Karpas-422 (cell line): ENCODE measurements around the gene SHISAL1. TPM values are rescaled to one million over a fixed set of nuclear protein-coding genes. Genes with fewer than 3 reads are reported as not detected.

Experiments
- DNase-seq: peaks from one replicate; pipeline ENCODE4 v3.0.0-alpha.2; 2015
- H2AFZ ChIP-seq: fragments of 200-600 bp; sonication (generic); 2 replicates; pipeline ENCODE4 v1.6.1; 2014; ENCODE audit warnings: antibody characterized with exemption, low read length, mixed read lengths
- H3K27ac ChIP-seq: fragments of 200-600 bp; sonication (generic); 2 replicates; pipeline ENCODE4 v1.5.1; 2014; ENCODE audit warnings: mild to moderate bottlenecking, low read length, moderate library complexity
- H3K27me3 ChIP-seq: fragments of 200-600 bp; sonication (generic); 2 replicates; pipeline ENCODE4 v1.6.1; 2014; ENCODE audit warnings: low read length, mixed read lengths
- H3K36me3 ChIP-seq: fragments of 200-600 bp; sonication (generic); 2 replicates; pipeline ENCODE4 v1.6.1; 2014; ENCODE audit warnings: low read length, mixed read lengths; ENCODE audit not compliant: insufficient read depth
- H3K4me1 ChIP-seq: fragments of 200-600 bp; sonication (generic); 2 replicates; pipeline ENCODE4 v1.6.1; 2014; ENCODE audit warnings: mild to moderate bottlenecking, low read length, mixed read lengths
- H3K4me2 ChIP-seq: fragments of 200-600 bp; sonication (generic); 2 replicates; pipeline ENCODE4 v1.6.1; 2014; ENCODE audit warnings: low read length, low read depth, mild to moderate bottlenecking; ENCODE audit not compliant: poor library complexity, severe bottlenecking
- H3K4me3 ChIP-seq: fragments of 200-600 bp; sonication (generic); 2 replicates; pipeline ENCODE4 v1.5.1; 2014; ENCODE audit warnings: mild to moderate bottlenecking, antibody characterized with exemption, low read length, mixed read lengths
- H3K79me2 ChIP-seq: fragments of 200-600 bp; sonication (generic); 2 replicates; pipeline ENCODE4 v1.6.1; 2014; ENCODE audit warnings: mild to moderate bottlenecking, low read length, mixed read lengths
- H3K9ac ChIP-seq: fragments of 200-600 bp; sonication (generic); 2 replicates; pipeline ENCODE4 v1.6.0; 2014; ENCODE audit warnings: low read length
- H3K9me2 ChIP-seq: fragments of 200-600 bp; sonication (generic), shearing (Covaris generic); replicated peaks from 2 replicates; pipeline ENCODE4 v1.6.0; 2014; ENCODE audit warnings: mild to moderate bottlenecking, low read length, moderate library complexity; ENCODE audit not compliant: insufficient read depth
- H3K9me3 ChIP-seq: fragments of 300-700, 200-600 bp; sonication (generic); 2 replicates; pipeline ENCODE4 v1.6.1; 2014; ENCODE audit warnings: low read length, mixed read lengths
- H4K20me1 ChIP-seq: fragments of 200-600 bp; sonication (generic); 2 replicates; pipeline ENCODE4 v1.6.1; 2014; ENCODE audit warnings: mild to moderate bottlenecking, antibody characterized with exemption, low read length, low read depth; ENCODE audit not compliant: insufficient read depth
- total RNA-seq: library from RNA; depleted of rRNA; stranded (reverse); fragments of >200 nt; shearing (Covaris generic); gene quantifications from 2 replicates; pipeline ENCODE4 v1.2.3, GENCODE V29; 2014; ENCODE audit warnings: low replicate concordance

SHISAL1 gene
- total RNA-seq, 1 experiment from 2014 or later: not detected

- Histone ChIP-seq H3K9me3 (no peaks in the 10 kb centered on the region), H3K9ac (no peak overlapping the region), H3K27ac (no peak overlapping the region), H3K9me2 (no peaks in the 10 kb centered on the region), H3K4me2 (no peak overlapping the region), H3K4me3 (no peak overlapping the region), H3K79me2 (no peaks in the 10 kb centered on the region), H4K20me1 (peaks cover 17% of the 10 kb centered on the region; the same call in 1 of the 2 replicates), H2AFZ (no peak overlapping the region), H3K27me3 (no peaks in the 10 kb centered on the region), H3K4me1 (peaks cover 16% of the 10 kb centered on the region), H3K36me3 (no peaks in the 10 kb centered on the region)
- DNase-seq: no peak
Observed at GRCh38 chr22:44200451-44200850, 112.3 kb downstream of the SHISAL1 start.

GRCh38 chr22:44199866-44200265 lies 112.9 kb downstream of the SHISAL1 start:
- Histone ChIP-seq H2AFZ (no peak overlapping the region), H4K20me1 (peaks cover 14% of the 10 kb centered on the region; the same call in 1 of the 2 replicates), H3K36me3 (no peaks in the 10 kb centered on the region)

GRCh38 chr22:44199164-44199563 lies 113.6 kb downstream of the SHISAL1 start:
- Histone ChIP-seq H3K9me2 (no peaks in the 10 kb centered on the region), H3K79me2 (no peaks in the 10 kb centered on the region), H3K9ac (no peak overlapping the region), H4K20me1 (peaks cover 8% of the 10 kb centered on the region; the same call in 1 of the 2 replicates), H3K27me3 (no peaks in the 10 kb centered on the region), H3K9me3 (no peaks in the 10 kb centered on the region), H3K27ac (no peak overlapping the region), H3K4me3 (no peak overlapping the region), H2AFZ (no peak overlapping the region), H3K4me2 (no peak overlapping the region), H3K4me1 (peaks cover 6% of the 10 kb centered on the region), H3K36me3 (no peaks in the 10 kb centered on the region)
- no peak for DNase-seq

More at GRCh38 chr22:44199866-44200265, 112.9 kb downstream of the SHISAL1 start:
- no peaks in the 10 kb centered on the region for H3K27me3 ChIP-seq
- no peak overlapping the region for H3K4me2 ChIP-seq
- no peaks in the 10 kb centered on the region for H3K9me2 ChIP-seq
- no peak overlapping the region for H3K27ac ChIP-seq
- H3K4me3 ChIP-seq: no peak overlapping the region
- peaks cover 13% of the 10 kb centered on the region for H3K4me1 ChIP-seq
- no peak for DNase-seq
- H3K9me3 ChIP-seq: no peaks in the 10 kb centered on the region
- H3K79me2 ChIP-seq: no peaks in the 10 kb centered on the region
- H3K9ac ChIP-seq: no peak overlapping the region

GRCh38 chr22:44197271-44197670 lies 115.5 kb downstream of the SHISAL1 start:
- Histone ChIP-seq H3K4me2 (no peak overlapping the region), H3K27me3 (no peaks in the 10 kb centered on the region), H3K36me3 (no peaks in the 10 kb centered on the region), H3K9ac (no peak overlapping the region), H3K27ac (no peak overlapping the region), H3K79me2 (no peaks in the 10 kb centered on the region), H4K20me1 (peaks cover 8% of the 10 kb centered on the region; the same call in 1 of the 2 replicates), H2AFZ (no peak overlapping the region), H3K9me3 (no peaks in the 10 kb centered on the region), H3K9me2 (no peaks in the 10 kb centered on the region), H3K4me1 (peaks cover 4% of the 10 kb centered on the region; the same call in 1 of the 2 replicates), H3K4me3 (no peak overlapping the region)
- no peak for DNase-seq

GRCh38 chr22:44196731-44197131 lies 116.0 kb downstream of the SHISAL1 start:
- DNase-seq: no peak
- H3K9me2 ChIP-seq: no peaks in the 10 kb centered on the region
- no peaks in the 10 kb centered on the region for H3K79me2 ChIP-seq
- no peaks in the 10 kb centered on the region for H3K27me3 ChIP-seq
- H3K27ac ChIP-seq: no peak overlapping the region
- H3K4me2 ChIP-seq: no peak overlapping the region
- H3K4me1 ChIP-seq: peaks cover 4% of the 10 kb centered on the region; the same call in 1 of the 2 replicates
- H3K4me3 ChIP-seq: no peak overlapping the region
- H3K9ac ChIP-seq: no peak overlapping the region
- H4K20me1 ChIP-seq: peaks cover 8% of the 10 kb centered on the region; the same call in 1 of the 2 replicates
- no peaks in the 10 kb centered on the region for H3K9me3 ChIP-seq
- H2AFZ ChIP-seq: no peak overlapping the region
- H3K36me3 ChIP-seq: no peaks in the 10 kb centered on the region

- Histone ChIP-seq H3K27ac (no peak overlapping the region), H3K4me1 (peaks cover 4% of the 10 kb centered on the region; the same call in 1 of the 2 replicates), H4K20me1 (peaks cover 3% of the 10 kb centered on the region; the same call in 1 of the 2 replicates), H2AFZ (no peak overlapping the region), H3K9ac (no peak overlapping the region), H3K4me3 (no peak overlapping the region), H3K9me3 (no peaks in the 10 kb centered on the region), H3K27me3 (no peaks in the 10 kb centered on the region), H3K4me2 (no peak overlapping the region), H3K36me3 (no peaks in the 10 kb centered on the region), H3K9me2 (no peaks in the 10 kb centered on the region), H3K79me2 (no peaks in the 10 kb centered on the region)
- no peak for DNase-seq
Observed at GRCh38 chr22:44196241-44196640, 116.5 kb downstream of the SHISAL1 start.

- Histone ChIP-seq H3K9me3 (no peaks in the 10 kb centered on the region), H3K4me1 (peaks cover 13% of the 10 kb centered on the region), H3K27ac (no peak overlapping the region), H3K9me2 (no peaks in the 10 kb centered on the region), H3K9ac (no peak overlapping the region), H4K20me1 (no peaks in the 10 kb centered on the region; the same call in 1 of the 2 replicates), H3K4me2 (no peak overlapping the region), H2AFZ (no peak overlapping the region), H3K27me3 (no peaks in the 10 kb centered on the region), H3K4me3 (no peak overlapping the region), H3K79me2 (no peaks in the 10 kb centered on the region), H3K36me3 (no peaks in the 10 kb centered on the region)
- no peak for DNase-seq
Observed at GRCh38 chr22:44195189-44195871, 117.4 kb downstream of the SHISAL1 start.

GRCh38 chr22:44194569-44194968 lies 118.2 kb downstream of the SHISAL1 start:
- peaks cover 13% of the 10 kb centered on the region for H3K4me1 ChIP-seq
- H3K9ac ChIP-seq: no peak overlapping the region
- H3K27me3 ChIP-seq: no peaks in the 10 kb centered on the region
- H3K9me2 ChIP-seq: no peaks in the 10 kb centered on the region
- no peak overlapping the region for H3K4me3 ChIP-seq
- no peak for DNase-seq
- no peak overlapping the region for H2AFZ ChIP-seq
- no peak overlapping the region for H3K4me2 ChIP-seq
- H3K27ac ChIP-seq: no peak overlapping the region
- no peaks in the 10 kb centered on the region for H3K79me2 ChIP-seq
- H3K36me3 ChIP-seq: no peaks in the 10 kb centered on the region
- no peaks in the 10 kb centered on the region for H3K9me3 ChIP-seq
- H4K20me1 ChIP-seq: no peaks in the 10 kb centered on the region; the same call in 1 of the 2 replicates
